ENCODE measurements around the gene BPIFB3.

DNA sequence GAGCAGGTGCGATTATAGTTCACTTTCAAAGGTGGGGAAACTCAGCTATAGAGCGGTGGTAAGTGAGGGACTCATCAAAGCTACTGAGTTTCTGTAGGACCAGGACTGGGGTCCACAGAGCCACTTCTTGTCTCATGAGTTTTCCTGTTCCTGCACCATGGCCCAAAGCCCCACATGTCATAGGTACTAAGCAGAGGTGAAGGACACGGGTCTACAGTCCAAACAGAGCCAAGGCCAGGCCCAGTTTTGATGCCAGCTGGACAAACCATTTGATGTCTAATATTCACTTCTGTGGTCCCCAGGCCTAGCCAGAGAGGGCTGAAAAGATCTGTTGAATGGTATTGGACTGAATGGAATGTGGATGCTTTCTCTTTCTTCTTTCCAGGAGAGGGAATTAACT is 11.3 kb upstream of the BPIFB3 start:
- TF ChIP-seq POLR2A (IDR thresholded peaks at IDR 0.05; ENCODE audit: low read length) (no peak), GATA1 (IDR thresholded peaks at IDR 0.05; ENCODE audit: low read depth, low read length) (no peak)
